GM12801 (cell line): ENCODE measurements around the gene LCN9.

Experiments used
- TF ChIP-seq, protein P1 (sequence below): IDR thresholded peaks from one replicate; pipeline ENCODE4 v1.5.1; 2011; ENCODE audit warnings: control low read depth; ENCODE audit not compliant: insufficient read length; ENCODE audit errors: extremely low read depth

Gene LCN9

DNA sequence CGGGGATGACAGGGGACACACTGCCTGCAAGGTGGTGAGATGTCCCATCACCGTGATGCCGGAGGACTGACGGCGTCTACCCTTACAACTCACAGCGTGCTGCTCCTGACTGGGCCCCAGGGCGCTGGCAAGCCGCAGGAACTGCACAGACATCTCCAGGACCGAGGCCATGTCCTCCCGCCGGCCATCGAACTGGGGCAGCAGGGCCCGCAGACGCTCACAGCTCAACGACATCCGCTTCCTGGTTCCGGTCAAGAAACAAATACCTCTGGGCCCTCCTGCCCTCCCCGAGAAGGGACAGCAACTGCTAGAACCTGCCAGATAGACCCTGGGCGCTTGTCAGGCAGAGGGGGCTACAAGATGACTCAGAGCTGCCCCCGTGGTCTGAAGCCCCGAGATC is 35.1 kb downstream of the LCN9 start:
- TF ChIP-seq, protein P1, sequence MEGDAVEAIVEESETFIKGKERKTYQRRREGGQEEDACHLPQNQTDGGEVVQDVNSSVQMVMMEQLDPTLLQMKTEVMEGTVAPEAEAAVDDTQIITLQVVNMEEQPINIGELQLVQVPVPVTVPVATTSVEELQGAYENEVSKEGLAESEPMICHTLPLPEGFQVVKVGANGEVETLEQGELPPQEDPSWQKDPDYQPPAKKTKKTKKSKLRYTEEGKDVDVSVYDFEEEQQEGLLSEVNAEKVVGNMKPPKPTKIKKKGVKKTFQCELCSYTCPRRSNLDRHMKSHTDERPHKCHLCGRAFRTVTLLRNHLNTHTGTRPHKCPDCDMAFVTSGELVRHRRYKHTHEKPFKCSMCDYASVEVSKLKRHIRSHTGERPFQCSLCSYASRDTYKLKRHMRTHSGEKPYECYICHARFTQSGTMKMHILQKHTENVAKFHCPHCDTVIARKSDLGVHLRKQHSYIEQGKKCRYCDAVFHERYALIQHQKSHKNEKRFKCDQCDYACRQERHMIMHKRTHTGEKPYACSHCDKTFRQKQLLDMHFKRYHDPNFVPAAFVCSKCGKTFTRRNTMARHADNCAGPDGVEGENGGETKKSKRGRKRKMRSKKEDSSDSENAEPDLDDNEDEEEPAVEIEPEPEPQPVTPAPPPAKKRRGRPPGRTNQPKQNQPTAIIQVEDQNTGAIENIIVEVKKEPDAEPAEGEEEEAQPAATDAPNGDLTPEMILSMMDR = no peak

- TF ChIP-seq, protein P1 = no peak
Measured at GRCh38 chr9:135698767-135699166, 35.7 kb downstream of the LCN9 start.

DNA sequence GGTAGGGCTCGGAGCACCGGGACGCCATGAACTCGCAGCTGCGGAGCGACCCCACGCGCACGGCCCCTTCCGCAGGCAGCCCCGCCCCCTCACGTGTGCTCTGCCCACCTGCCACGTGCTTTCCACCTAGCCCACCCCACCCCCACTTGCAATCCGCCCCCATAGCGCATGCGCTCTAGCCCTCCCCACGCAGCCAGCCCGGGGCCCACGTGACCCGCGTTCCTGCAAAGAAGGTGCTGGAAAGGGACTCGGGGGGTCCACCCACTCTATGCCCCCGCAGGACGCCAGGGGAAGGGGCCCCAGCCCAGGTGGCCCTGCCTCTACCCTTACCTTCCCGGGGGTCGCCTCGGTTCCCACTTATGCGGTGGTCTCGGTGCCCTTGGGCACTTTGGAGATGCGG is 36.3 kb downstream of the LCN9 start, which contains the start of gene SOHLH1:
Gene SOHLH1, minus strand, starts transcription at position 42 of the 400 bp plus-strand sequence. Its CDS starts 14 bp downstream, at position 28.
- TF ChIP-seq, protein P1 = no peak

DNA sequence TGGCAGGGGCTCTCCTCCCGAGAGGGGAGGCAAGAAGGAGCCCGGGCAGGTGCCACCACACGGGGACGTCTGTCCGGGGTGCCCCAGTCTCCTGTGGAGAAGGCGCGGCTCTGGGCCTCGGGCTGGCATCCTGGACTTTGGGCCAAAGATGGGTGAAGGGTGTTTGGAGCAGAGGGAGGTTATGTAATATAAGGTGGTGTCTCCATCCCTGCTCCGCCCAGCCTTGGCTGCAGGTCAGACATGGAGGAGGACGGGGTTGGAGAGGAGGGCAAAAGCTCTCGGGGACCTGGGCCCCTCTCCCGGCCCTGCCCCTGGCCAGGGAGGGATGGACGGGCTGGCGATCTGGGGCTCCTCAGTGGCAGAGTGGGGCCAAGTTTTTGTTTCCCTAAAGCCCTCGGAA is 37.4 kb downstream of the LCN9 start:
- TF ChIP-seq, protein P1 = no peak

GRCh38 chr9:135701067-135701958 is 38.2 kb downstream of the LCN9 start:
- TF ChIP-seq, protein P1 = no peak

GRCh38 chr9:135701959-135702721 is 39.0 kb downstream of the LCN9 start, which contains the start of gene KCNT1:
Gene KCNT1, plus strand, starts transcription at chr9:135702185. Its CDS starts 74 bp downstream, at chr9:135702259.
- TF ChIP-seq, protein P1 = no peak

- TF ChIP-seq, protein P1 = no peak
Measured at GRCh38 chr9:135703726-135704125, 40.6 kb downstream of the LCN9 start.
